Large intestine (tissue), 3 donors: ENCODE measurements around the gene B3GALT4. TPM values are rescaled to one million over a fixed set of nuclear protein-coding genes. Genes with fewer than 3 reads are reported as not detected.

ENCODE experiments used
- DNase-seq, 2 donors: peaks; one replicate each; pipeline versions ENCODE4 v3.0.0 to v3.0.0-alpha.2; 2013
- H3K27ac ChIP-seq: one replicate; pipeline ENCODE4 v1.5.1; 2013; ENCODE audit warnings: low read length
- H3K27me3 ChIP-seq: 2 replicates; pipeline ENCODE4 v1.6.1; 2013; ENCODE audit warnings: low read length; ENCODE audit not compliant: control insufficient read depth, insufficient read depth
- H3K36me3 ChIP-seq: 2 replicates; pipeline ENCODE4 v1.6.1; 2013; ENCODE audit warnings: low read length; ENCODE audit not compliant: control insufficient read depth, insufficient read depth
- H3K4me1 ChIP-seq: one replicate; pipeline ENCODE4 v1.6.1; 2013; ENCODE audit warnings: low read length; ENCODE audit not compliant: control insufficient read depth, insufficient read depth
- H3K4me3 ChIP-seq: one replicate; pipeline ENCODE4 v1.5.1; 2013; ENCODE audit warnings: low read length
- H3K9me3 ChIP-seq: one replicate; pipeline ENCODE4 v1.6.1; 2013; ENCODE audit warnings: mild to moderate bottlenecking, low read depth, low read length, moderate library complexity; ENCODE audit not compliant: control insufficient read depth
- WGBS: methylation state at CpG from one replicate; pipeline ENCODE4 v1.1.5; 2013; ENCODE audit warnings: low lambda C conversion rate; ENCODE audit not compliant: insufficient coverage; 5-methylcytosine and 5-hydroxymethylcytosine counted together
- polyA plus RNA-seq: library from polyadenylated mRNA; unstranded; fragments of 120-200 nt; gene quantifications from one replicate; pipeline ENCODE4 v1.2.1, GENCODE V29; 2013

B3GALT4 gene
- polyA plus RNA-seq, 1 donor, result 5.7 TPM

DNA sequence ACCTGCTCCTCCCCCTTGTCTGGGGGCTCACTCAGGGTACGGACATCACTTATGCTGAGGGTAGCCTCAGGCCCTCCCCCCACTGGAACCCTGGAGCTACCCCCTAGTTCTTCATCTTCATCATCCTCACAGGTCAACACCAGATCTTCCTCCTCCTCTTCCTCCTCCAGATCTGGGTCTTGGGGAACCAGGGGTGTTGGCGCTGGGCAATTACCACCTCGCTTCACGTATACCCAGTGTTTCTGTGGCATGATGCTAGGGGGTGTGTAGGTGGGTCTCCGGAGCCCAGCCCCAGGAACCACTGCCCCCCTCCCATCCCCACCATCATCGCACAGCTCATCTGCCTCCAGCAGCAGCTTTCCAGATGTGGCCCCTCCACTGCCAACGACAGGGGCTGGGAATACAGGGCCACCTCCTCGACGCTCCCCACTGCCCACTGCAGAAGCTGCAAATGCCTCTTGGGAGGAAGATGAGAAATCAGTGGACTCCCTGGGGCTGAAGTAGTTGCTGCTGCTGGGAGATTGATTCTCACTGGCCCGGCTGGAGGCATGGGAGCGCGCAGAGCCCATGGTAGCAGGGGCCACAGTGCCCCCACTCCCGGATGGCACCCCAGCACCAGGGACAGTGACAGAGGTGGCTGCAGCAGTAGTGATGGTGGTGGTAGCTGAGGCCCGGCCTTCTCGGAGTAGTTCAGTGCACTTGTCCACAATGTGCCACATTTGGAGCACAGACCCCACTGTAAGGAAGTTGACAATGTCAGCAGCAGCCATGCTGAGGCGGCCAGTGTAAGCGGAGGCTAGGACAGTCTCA is 39.1 kb downstream of the B3GALT4 start:
- no CpG with 5 or more reads among the region's 17 CpGs for WGBS
- Histone ChIP-seq H3K4me3 (no peak overlapping the region), H3K27me3 (no peaks in the 10 kb centered on the region), H3K27ac (no peak overlapping the region), H3K36me3 (peaks cover 39% of the 10 kb centered on the region), H3K9me3 (no peaks in the 10 kb centered on the region), H3K4me1 (peaks cover 36% of the 10 kb centered on the region)
- no peak for DNase-seq

GRCh38 chr6:33316603-33317418 is 39.9 kb downstream of the B3GALT4 start:
- H3K4me3 ChIP-seq, result peak overlapping the region; percentile 39
- H3K4me1 ChIP-seq, result peaks cover 38% of the 10 kb centered on the region
- no peaks in the 10 kb centered on the region for H3K27me3 ChIP-seq
- no peak overlapping the region for H3K27ac ChIP-seq
- DNase-seq, result peak in 1 of 2 donors; percentile 14
- 97% methylated on average over 5 of the region's 19 CpGs for WGBS
- H3K9me3 ChIP-seq, result no peaks in the 10 kb centered on the region
- peaks cover 39% of the 10 kb centered on the region for H3K36me3 ChIP-seq

DNA sequence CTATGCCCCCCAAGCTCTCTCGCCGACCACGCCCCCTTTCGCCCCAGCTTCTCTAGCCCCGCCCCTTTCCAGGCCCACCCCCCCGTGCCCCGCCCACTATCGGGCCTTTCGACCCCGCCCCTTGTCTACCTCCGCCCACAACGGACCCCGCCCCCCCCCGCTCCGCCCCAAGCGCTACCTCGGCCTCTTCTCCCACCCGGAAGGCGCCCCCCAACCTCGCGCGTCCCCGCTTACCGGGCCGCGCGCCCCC is 40.4 kb downstream of the B3GALT4 start:
- Histone ChIP-seq H3K4me1 (peaks cover 36% of the 10 kb centered on the region), H3K36me3 (peaks cover 39% of the 10 kb centered on the region), H3K4me3 (peak overlapping the region; percentile 47), H3K27me3 (no peaks in the 10 kb centered on the region), H3K27ac (no peak overlapping the region), H3K9me3 (no peaks in the 10 kb centered on the region)
- no peak for DNase-seq
- WGBS, result no CpG with 5 or more reads among the region's 27 CpGs

GRCh38 chr6:33317669-33318425 is 40.9 kb downstream of the B3GALT4 start, which contains the start of gene ZBTB22:
TSS of gene ZBTB22 (minus strand) at chr6:33317744. CDS start at chr6:33316916, 828 bp downstream.
- H3K27ac ChIP-seq, result peak within 1 kb of the TSS; percentile 93
- WGBS, result 0% methylated on average over 2 of the region's 44 CpGs
- peaks cover 39% of the 10 kb centered on the region for H3K36me3 ChIP-seq
- no peaks in the 10 kb centered on the region for H3K27me3 ChIP-seq
- H3K4me1 ChIP-seq, result peaks cover 36% of the 10 kb centered on the region
- H3K4me3 ChIP-seq, result peak within 1 kb of the TSS; percentile 47
- peak; percentile 99 to 100 for DNase-seq
- H3K9me3 ChIP-seq, result no peaks in the 10 kb centered on the region

DNA sequence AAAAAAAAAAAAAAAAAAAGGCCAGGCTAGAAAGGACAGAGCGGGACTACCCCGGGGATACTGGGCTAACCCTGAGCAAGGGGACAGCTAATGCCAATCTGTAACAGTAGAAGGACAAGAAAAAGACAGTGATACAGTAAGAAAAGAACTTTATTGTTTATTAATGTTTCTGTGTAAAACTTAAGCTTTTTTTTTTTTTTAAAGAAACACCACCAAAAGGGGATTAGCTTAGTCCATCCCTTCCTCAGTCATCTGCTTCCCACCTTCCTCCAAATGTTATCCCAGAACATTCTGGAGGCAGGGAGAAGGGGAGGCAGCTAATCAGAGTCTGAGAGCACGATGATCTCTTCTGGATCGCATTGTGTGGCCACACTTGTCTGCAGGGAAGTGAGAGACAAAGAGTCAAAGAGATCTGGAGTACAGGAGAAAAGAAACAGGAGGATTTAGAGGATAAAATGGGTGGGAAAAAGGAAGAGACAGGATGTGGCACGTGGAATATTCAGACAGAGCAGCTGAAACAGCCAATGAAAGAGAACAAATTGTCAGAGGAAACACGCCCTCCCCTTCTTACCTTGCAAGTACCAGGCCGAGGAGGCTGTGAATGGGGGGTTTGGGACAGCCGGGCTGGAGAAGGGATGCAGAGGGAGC is 41.6 kb downstream of the B3GALT4 start:
- 93% methylated on average over 2 of the region's 8 CpGs for WGBS
- no peaks in the 10 kb centered on the region for H3K9me3 ChIP-seq
- H3K4me3 ChIP-seq, result peak overlapping the region; percentile 47
- peaks cover 36% of the 10 kb centered on the region for H3K4me1 ChIP-seq
- H3K27ac ChIP-seq, result peak overlapping the region; percentile 93
- no peaks in the 10 kb centered on the region for H3K27me3 ChIP-seq
- H3K36me3 ChIP-seq, result peaks cover 39% of the 10 kb centered on the region
- DNase-seq, result no peak

- no peak overlapping the region for H3K27ac ChIP-seq
These were observed 43.0 kb downstream of the B3GALT4 start for GRCh38 chr6:33319939-33320314.

GRCh38 chr6:33320315-33321181 is 43.6 kb downstream of the B3GALT4 start:
- H3K4me1 ChIP-seq, result peaks cover 30% of the 10 kb centered on the region
- peaks cover 39% of the 10 kb centered on the region for H3K36me3 ChIP-seq
- no peak for DNase-seq
- no peaks in the 10 kb centered on the region for H3K9me3 ChIP-seq
- WGBS, result 100% methylated on average over 1 of the region's 32 CpGs
- no peaks in the 10 kb centered on the region for H3K27me3 ChIP-seq
- no peak overlapping the region for H3K27ac ChIP-seq
- H3K4me3 ChIP-seq, result no peak overlapping the region

More at GRCh38 chr6:33319939-33320314, 43.0 kb downstream of the B3GALT4 start:
- Histone ChIP-seq H3K27me3 (no peaks in the 10 kb centered on the region), H3K36me3 (peaks cover 39% of the 10 kb centered on the region), H3K4me1 (peaks cover 36% of the 10 kb centered on the region), H3K4me3 (no peak overlapping the region), H3K9me3 (no peaks in the 10 kb centered on the region)
- no CpG with 5 or more reads among the region's 3 CpGs for WGBS
- DNase-seq, result no peak

GRCh38 chr6:33321227-33321626 is 44.3 kb downstream of the B3GALT4 start:
- Histone ChIP-seq H3K4me3 (no peak overlapping the region), H3K27me3 (no peaks in the 10 kb centered on the region), H3K36me3 (peaks cover 33% of the 10 kb centered on the region), H3K27ac (no peak overlapping the region), H3K9me3 (no peaks in the 10 kb centered on the region), H3K4me1 (peaks cover 30% of the 10 kb centered on the region)
- no peak for DNase-seq
- 73% methylated on average over 4 of the region's 9 CpGs for WGBS

- DNase-seq, result no peak
- H3K36me3 ChIP-seq, result peaks cover 27% of the 10 kb centered on the region
- no CpG with 5 or more reads among the region's 12 CpGs for WGBS
- H3K4me1 ChIP-seq, result peaks cover 20% of the 10 kb centered on the region
- H3K9me3 ChIP-seq, result no peaks in the 10 kb centered on the region
- H3K27ac ChIP-seq, result peak overlapping the region; percentile 81
- H3K4me3 ChIP-seq, result peak overlapping the region; percentile 88
- H3K27me3 ChIP-seq, result no peaks in the 10 kb centered on the region
These were observed 46.7 kb downstream of the B3GALT4 start for GRCh38 chr6:33323623-33323948.
